ENCODE results near the gene EPB41L2.

The EPB41L2 gene

DNA sequence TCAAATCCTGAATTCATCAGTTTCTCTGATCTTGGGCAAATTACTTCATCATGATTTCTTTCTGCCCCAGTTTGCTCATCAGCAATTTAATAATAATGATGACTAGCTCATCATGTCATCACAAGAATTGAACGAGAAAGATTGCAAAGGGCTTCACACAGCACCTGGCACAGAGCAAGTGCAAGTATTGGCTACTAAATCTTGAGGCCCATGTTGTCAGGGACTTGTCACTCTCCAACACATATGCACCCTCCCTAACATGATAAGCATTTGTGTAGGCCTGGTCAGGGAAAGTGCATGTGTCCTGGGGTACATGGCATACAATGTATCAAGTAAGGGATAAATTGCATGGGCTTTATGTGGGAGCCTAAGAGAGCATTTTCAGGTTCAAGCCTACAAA is 229.5 kb downstream of the EPB41L2 start:
- Histone ChIP-seq H3K27ac (no peak overlapping the region), H3K36me3 (ENCODE audit: insufficient read depth, low read length) (peaks cover under 1% of the 10 kb centered on the region; the same call in 1 of the 2 replicates), H3K9me3 (ENCODE audit: low read depth, low read length) (no peaks in the 10 kb centered on the region), H3K9ac (ENCODE audit: insufficient read length) (no peak overlapping the region), H3K4me3 (no peak overlapping the region)
- TF ChIP-seq POLR2AphosphoS5 (IDR thresholded peaks at IDR 0.05; ENCODE audit: borderline replicate concordance, low read depth, low read length): no peak
- no peak for TF ChIP-seq EZH2 (IDR thresholded peaks at IDR 0.05)
- no peak for TF ChIP-seq FOXP2 (optimal IDR thresholded peaks at IDR 0.05; ENCODE audit: control extremely low read depth, extremely low read length, insufficient read depth)
- DNase-seq (ENCODE audit: low read depth, low spot score): no peak

DNA sequence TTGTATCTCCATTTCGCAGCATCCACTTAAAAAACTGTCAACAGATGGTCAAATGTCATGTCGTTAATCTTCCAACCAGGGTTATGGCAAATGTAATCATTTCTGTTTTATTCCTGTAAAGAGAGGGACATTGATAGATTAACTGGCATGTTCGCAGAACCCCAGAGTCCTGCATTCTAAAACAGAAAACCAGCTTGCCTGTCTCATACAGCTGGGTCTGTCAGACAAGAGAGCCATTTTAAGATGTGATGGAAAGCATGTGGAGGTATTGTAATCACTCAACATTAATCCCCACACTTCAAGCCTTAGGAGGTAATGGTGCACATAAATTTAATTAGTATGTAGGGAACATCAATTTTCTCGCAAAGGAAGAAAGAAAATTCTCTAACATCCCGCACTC is 231.4 kb downstream of the EPB41L2 start:
- Histone ChIP-seq H3K36me3 (ENCODE audit: insufficient read depth, low read length) (no peaks in the 10 kb centered on the region), H3K9ac (ENCODE audit: insufficient read length) (no peak overlapping the region), H3K4me3 (no peak overlapping the region), H3K27ac (no peak overlapping the region), H3K9me3 (ENCODE audit: low read depth, low read length) (no peaks in the 10 kb centered on the region)
- DNase-seq (ENCODE audit: low read depth, low spot score): no peak
- no peak for TF ChIP-seq POLR2AphosphoS5 (IDR thresholded peaks at IDR 0.05; ENCODE audit: borderline replicate concordance, low read depth, low read length)
- no peak for TF ChIP-seq EZH2 (IDR thresholded peaks at IDR 0.05)
- TF ChIP-seq FOXP2 (optimal IDR thresholded peaks at IDR 0.05; ENCODE audit: control extremely low read depth, extremely low read length, insufficient read depth): no peak

DNA sequence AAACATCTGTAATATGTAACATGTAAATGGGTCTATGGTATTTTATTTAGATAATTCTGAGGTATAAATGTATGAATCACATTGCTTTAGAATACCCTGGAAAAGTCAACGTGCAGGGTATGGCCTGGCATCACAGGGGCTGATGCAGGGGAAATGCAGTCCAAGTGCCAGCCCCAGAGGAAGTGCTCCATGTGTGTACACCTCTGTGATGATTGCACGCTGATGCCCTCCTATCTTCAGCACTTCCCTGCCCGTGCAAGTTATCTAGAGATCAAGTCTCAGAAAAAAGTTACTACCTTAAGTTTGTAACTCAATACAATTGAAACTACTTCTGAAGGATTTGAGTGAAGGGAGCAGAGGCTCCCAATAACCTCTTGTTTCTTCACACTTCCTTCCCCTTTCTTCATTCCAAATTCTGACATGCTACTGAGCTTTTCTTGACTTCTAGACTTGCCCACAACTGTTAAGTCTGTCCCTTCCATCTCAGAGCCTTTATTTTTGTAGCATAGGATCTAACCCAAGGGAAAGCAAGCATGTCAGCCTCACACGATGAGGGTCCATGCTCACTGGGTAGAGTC is 233.6 kb downstream of the EPB41L2 start:
- Histone ChIP-seq H3K4me3 (no peak overlapping the region), H3K9ac (ENCODE audit: insufficient read length) (no peak overlapping the region), H3K27ac (no peak overlapping the region), H3K36me3 (ENCODE audit: insufficient read depth, low read length) (no peaks in the 10 kb centered on the region), H3K9me3 (ENCODE audit: low read depth, low read length) (no peaks in the 10 kb centered on the region)
- TF ChIP-seq POLR2AphosphoS5 (IDR thresholded peaks at IDR 0.05; ENCODE audit: borderline replicate concordance, low read depth, low read length) (no peak), EZH2 (IDR thresholded peaks at IDR 0.05) (no peak), FOXP2 (optimal IDR thresholded peaks at IDR 0.05; ENCODE audit: control extremely low read depth, extremely low read length, insufficient read depth) (no peak)
- no peak for DNase-seq (ENCODE audit: low read depth, low spot score)

DNA sequence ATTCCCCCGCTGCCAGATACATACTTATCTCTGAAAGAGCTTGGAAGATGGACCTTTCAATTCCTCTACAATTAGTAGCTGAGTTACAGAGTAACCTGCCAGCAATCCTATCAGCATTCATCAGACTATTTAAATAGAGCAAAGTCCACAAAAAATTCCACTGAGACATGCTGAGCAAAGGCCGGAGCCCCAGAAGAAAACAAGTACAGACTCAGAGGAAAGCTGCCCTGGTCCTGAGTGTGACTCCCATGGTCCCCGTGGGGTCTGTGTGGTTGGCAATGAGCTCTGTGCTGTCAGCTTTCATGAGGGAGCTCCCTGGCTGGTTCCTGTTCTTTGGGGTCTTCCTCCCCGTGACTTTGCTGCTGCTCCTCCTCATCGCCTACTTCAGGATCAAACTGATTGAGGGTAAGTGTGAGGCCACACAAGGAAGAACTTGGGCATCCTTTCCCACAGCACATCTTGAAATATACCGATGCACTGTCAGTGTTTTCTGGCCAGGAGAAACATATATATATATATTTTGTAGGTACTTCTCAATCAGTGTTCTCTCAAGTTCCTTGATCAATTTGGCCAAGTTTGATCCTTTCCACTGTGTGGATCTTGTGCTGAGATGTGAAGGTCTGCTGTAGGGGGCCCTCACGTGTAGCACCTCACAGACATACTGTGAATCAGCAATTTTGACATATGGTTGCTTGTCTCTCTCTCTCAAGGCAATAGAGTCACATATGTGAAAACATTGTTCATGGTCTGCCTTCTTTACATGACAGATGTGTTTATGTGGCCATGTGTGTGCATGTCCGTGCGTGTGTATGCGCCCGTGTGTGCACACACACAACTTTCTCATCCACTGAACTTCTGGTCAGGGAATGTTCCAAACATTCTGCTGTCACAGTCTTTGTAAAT is 235.5 kb downstream of the EPB41L2 start, which contains the start of gene SMLR1:
SMLR1 (plus strand) TSS at position 160 of the 903 bp plus-strand sequence; CDS start at position 168, 8 bp downstream.
- Histone ChIP-seq H3K9me3 (ENCODE audit: low read depth, low read length) (no peaks in the 10 kb centered on the region), H3K9ac (ENCODE audit: insufficient read length) (no peak within 1 kb of the TSS), H3K4me3 (no peak within 1 kb of the TSS), H3K36me3 (ENCODE audit: insufficient read depth, low read length) (no peaks in the 10 kb centered on the region), H3K27ac (no peak within 1 kb of the TSS)
- TF ChIP-seq FOXP2 (optimal IDR thresholded peaks at IDR 0.05; ENCODE audit: control extremely low read depth, extremely low read length, insufficient read depth): no peak
- DNase-seq (ENCODE audit: low read depth, low spot score): no peak

DNA sequence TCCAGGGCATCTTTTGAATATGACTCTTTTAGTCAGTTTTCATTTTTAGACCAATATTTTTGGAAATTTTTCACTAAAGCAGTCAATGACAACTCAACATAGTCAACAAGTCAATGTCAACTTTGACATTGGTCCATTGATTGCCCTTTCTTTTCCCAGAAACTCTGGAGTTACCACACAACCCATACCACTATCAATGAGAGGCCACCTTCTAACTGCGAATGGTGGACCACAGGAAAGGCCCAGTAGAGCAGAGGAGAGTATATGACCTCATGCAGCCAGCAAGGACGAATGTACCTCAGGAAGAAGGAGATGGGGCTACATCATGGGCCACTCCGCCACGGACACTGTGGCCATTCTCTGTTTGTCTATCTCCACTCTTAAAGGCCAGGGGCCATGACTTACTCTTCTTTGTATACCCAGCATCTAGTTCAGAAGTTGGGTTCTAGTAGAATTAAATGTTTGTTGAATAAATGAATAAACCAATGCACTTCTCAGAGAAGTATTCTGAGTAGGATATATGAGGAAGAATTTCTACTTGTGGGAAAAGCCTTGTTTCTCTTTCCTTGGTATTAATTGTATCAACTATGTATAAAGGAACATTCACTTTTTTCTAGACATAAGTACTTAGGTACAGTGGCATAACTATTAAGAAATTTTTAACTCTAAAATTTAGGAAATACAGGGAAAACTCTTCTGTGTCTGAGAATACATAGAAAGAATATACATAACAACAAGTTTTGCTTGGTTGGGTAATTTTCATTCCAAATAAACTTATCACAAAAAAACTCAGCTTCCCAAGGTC is 236.4 kb downstream of the EPB41L2 start:
- DNase-seq (ENCODE audit: low read depth, low spot score): no peak
- TF ChIP-seq POLR2AphosphoS5 (IDR thresholded peaks at IDR 0.05; ENCODE audit: borderline replicate concordance, low read depth, low read length) (no peak), FOXP2 (optimal IDR thresholded peaks at IDR 0.05; ENCODE audit: control extremely low read depth, extremely low read length, insufficient read depth) (no peak), EZH2 (IDR thresholded peaks at IDR 0.05) (no peak)
- Histone ChIP-seq H3K9ac (ENCODE audit: insufficient read length) (no peak overlapping the region), H3K9me3 (ENCODE audit: low read depth, low read length) (no peaks in the 10 kb centered on the region), H3K36me3 (ENCODE audit: insufficient read depth, low read length) (no peaks in the 10 kb centered on the region), H3K27ac (no peak overlapping the region), H3K4me3 (no peak overlapping the region)

DNA sequence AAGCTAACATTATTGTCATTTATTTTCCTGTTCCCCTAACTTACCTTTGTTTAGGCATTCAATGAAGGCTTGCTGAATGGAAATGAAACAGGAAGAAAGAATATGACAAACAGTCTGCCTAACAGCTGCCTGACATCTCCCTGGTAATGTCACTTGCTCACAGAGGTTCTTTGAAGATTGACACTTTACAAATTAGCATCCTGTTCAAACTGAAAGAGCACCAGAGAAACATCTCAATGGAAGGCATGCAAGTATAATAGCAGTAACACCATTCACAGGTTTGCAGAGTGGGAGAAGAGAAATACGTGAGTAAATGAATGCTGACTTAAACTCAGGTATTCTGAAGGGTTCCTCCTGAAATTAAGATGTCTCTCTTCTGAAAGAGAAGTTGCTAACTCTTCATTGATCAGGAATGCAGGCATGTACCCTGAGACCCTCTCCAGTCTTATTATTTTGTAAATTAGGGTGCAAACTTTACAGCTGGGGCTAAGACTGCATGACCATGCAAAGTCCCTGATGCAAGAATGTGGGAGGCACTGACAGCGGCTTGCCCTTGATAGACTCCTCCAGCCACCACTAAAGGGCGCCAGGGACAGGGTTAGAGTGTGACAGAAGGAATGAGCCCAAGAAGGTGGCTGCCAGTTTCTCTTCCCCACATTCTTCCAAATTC is 237.1 kb downstream of the EPB41L2 start:
- H3K9ac ChIP-seq (ENCODE audit: insufficient read length): no peak overlapping the region
- no peaks in the 10 kb centered on the region for H3K9me3 ChIP-seq (ENCODE audit: low read depth, low read length)
- no peaks in the 10 kb centered on the region for H3K36me3 ChIP-seq (ENCODE audit: insufficient read depth, low read length)
- no peak for TF ChIP-seq FOXP2 (optimal IDR thresholded peaks at IDR 0.05; ENCODE audit: control extremely low read depth, extremely low read length, insufficient read depth)
- no peak for TF ChIP-seq POLR2AphosphoS5 (IDR thresholded peaks at IDR 0.05; ENCODE audit: borderline replicate concordance, low read depth, low read length)
- TF ChIP-seq EZH2 (IDR thresholded peaks at IDR 0.05): no peak
- H3K27ac ChIP-seq: no peak overlapping the region
- DNase-seq (ENCODE audit: low read depth, low spot score): no peak
- H3K4me3 ChIP-seq: no peak overlapping the region

DNA sequence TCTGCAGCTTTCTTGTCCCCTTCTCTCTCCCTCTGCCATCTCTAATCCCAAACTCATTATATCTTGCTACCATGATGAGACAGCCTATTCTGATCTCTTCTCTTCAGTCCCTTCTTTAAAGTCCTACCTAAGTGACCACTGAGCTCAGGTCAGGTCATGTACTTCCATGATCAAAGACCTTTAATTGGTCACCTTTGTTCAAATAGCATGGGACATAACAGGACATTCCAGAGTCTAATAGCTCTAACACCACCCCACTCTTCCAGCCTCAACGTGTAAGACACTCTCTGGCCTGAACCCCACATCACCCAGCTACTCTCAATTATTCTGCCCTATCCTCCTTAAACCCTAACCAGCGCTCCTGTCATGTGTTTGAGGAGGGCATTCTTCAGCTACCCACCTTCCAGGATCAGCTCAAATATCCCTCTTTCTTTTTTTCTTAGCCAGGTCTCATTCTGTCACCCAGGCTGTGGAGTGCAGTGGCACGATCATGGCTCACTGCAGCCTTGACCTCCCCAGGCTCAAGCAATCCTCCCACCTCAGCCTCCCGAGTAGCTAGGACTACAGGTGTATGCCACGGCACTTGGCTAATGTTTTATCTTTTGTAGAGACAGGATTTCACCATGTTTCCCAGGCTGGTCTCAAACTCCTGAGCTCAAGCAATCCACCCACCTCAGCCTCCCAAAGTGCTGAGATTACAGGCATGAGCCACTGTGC is 237.9 kb downstream of the EPB41L2 start:
- Histone ChIP-seq H3K9ac (ENCODE audit: insufficient read length) (no peak overlapping the region), H3K9me3 (ENCODE audit: low read depth, low read length) (no peaks in the 10 kb centered on the region), H3K27ac (no peak overlapping the region), H3K4me3 (no peak overlapping the region), H3K36me3 (ENCODE audit: insufficient read depth, low read length) (no peaks in the 10 kb centered on the region)
- no peak for TF ChIP-seq POLR2AphosphoS5 (IDR thresholded peaks at IDR 0.05; ENCODE audit: borderline replicate concordance, low read depth, low read length)
- no peak for TF ChIP-seq EZH2 (IDR thresholded peaks at IDR 0.05)
- TF ChIP-seq FOXP2 (optimal IDR thresholded peaks at IDR 0.05; ENCODE audit: control extremely low read depth, extremely low read length, insufficient read depth): no peak
- no peak for DNase-seq (ENCODE audit: low read depth, low spot score)

Data from SK-N-MC (cell line).